Natural killer cell (primary cell): ENCODE data around the gene MRPS5. TPM values are rescaled to one million over a fixed set of nuclear protein-coding genes. Genes with fewer than 3 reads are reported as not detected.

Source experiments
- ATAC-seq, 3 donors: fragments of 150-1000 bp in 2 of 3; fragments of 200-7000 bp in 1 of 3; cut with Tn5 transposase; 1 replicate in 1 of 3; 2 replicates in 2 of 3; pipeline ENCODE4 v1.10.0; 2021; ENCODE audit warnings: mild to moderate bottlenecking in 2 of 3, moderate library complexity in 2 of 3
- DNase-seq, 2 donors: peaks; one replicate each; pipeline versions ENCODE4 v3.0.0 to v3.0.0-alpha.2; 2013 to 2021; ENCODE audit warnings: mixed read lengths in 1 of 2
- H3K27ac ChIP-seq: one replicate; pipeline ENCODE4 v1.5.1; 2013; ENCODE audit warnings: mild to moderate bottlenecking, low read length
- H3K27me3 ChIP-seq: one replicate; pipeline ENCODE4 v1.6.1; 2013; ENCODE audit warnings: low read length; ENCODE audit not compliant: control insufficient read depth, insufficient read depth
- H3K36me3 ChIP-seq: one replicate; pipeline ENCODE4 v1.6.1; 2013; ENCODE audit warnings: low read length; ENCODE audit not compliant: control insufficient read depth, insufficient read depth
- H3K4me1 ChIP-seq: one replicate; pipeline ENCODE4 v1.6.1; 2013; ENCODE audit warnings: low read length; ENCODE audit not compliant: control insufficient read depth, insufficient read depth
- H3K4me3 ChIP-seq: one replicate; pipeline ENCODE4 v1.5.1; 2013; ENCODE audit warnings: low read length
- H3K9me3 ChIP-seq: one replicate; pipeline ENCODE4 v1.6.1; 2013; ENCODE audit warnings: low read length; ENCODE audit not compliant: control insufficient read depth, insufficient read depth
- H3K27ac Mint-ChIP-seq, 2 donors: one replicate each; pipeline ENCODE4 v1.8.0; 2022; ENCODE audit warnings: mild to moderate bottlenecking in 2 of 2, mixed read lengths in 2 of 2, moderate library complexity in 1 of 2
- H3K27me3 Mint-ChIP-seq, 2 donors: one replicate each; pipeline ENCODE4 v1.8.0; 2022; ENCODE audit warnings: low read depth in 2 of 2, mixed read lengths in 2 of 2
- H3K36me3 Mint-ChIP-seq: one replicate; pipeline ENCODE4 v1.8.0; 2022; ENCODE audit warnings: mixed read lengths
- H3K4me1 Mint-ChIP-seq, 2 donors: one replicate each; pipeline ENCODE4 v1.8.0; 2022; ENCODE audit warnings: mixed read lengths in 2 of 2
- H3K4me3 Mint-ChIP-seq: one replicate; pipeline ENCODE4 v1.8.0; 2022; ENCODE audit warnings: mild to moderate bottlenecking, moderate library complexity, mixed read lengths
- H3K9me3 Mint-ChIP-seq, 2 donors: one replicate each; pipeline ENCODE4 v1.8.0; 2022; ENCODE audit warnings: mixed read lengths in 2 of 2
- CTCF ChIP-seq: fragments of 200-600 bp; IDR thresholded peaks from one replicate; pipeline ENCODE4 v1.8.0; 2022; ENCODE audit warnings: antibody characterized with exemption
- WGBS: methylation state at CpG from one replicate; pipeline ENCODE4 v1.1.7; 2013; ENCODE audit warnings: missing lambda C conversion rate; ENCODE audit not compliant: insufficient coverage; 5-methylcytosine and 5-hydroxymethylcytosine counted together
- intact Hi-C: fragments of 100-400 bp; cut with micrococcal nuclease; formaldehyde crosslinking; loops from one replicate; pipeline ENCODE4 v1.14.2; 2022
- total RNA-seq, 4 donors: library from RNA; stranded (reverse); fragments of 120-200 nt in 1 of 4; gene quantifications; one replicate each; pipeline versions ENCODE4 v1.2.3 to v1.2.4, GENCODE V29; 2013 to 2022

The MRPS5 gene
- total RNA-seq, 3 donors from 2014 or later (not counting 1 experiment from before 2014, with no cell fraction given), result 26.4 to 40.0 (median 29.8) TPM

GRCh38 chr2:95072424-95072823 lies 49.2 kb downstream of the MRPS5 start:
- Mint-ChIP-seq H3K36me3 (no peaks in the 10 kb centered on the region), H3K4me3 (no peak overlapping the region), H3K27me3 (peaks cover 2 to 7% of the 10 kb centered on the region in 2 donors), H3K4me1 (peaks cover 3 to 6% of the 10 kb centered on the region in 2 donors), H3K27ac (no peak overlapping the region), H3K9me3 (no peaks in the 10 kb centered on the region)
- no peaks in the 10 kb centered on the region for H3K9me3 ChIP-seq
- intact Hi-C loops, result no loop called here
- DNase-seq, result no peak
- WGBS, result 88% methylated on average over 4 of the region's 4 CpGs
- peaks cover 43% of the 10 kb centered on the region for H3K4me1 ChIP-seq
- H3K27ac ChIP-seq, result no peak overlapping the region
- no peaks in the 10 kb centered on the region for H3K27me3 ChIP-seq
- no peak overlapping the region for H3K4me3 ChIP-seq
- no peaks in the 10 kb centered on the region for H3K36me3 ChIP-seq
- no peak for ATAC-seq
- TF ChIP-seq CTCF, result no peak

DNA sequence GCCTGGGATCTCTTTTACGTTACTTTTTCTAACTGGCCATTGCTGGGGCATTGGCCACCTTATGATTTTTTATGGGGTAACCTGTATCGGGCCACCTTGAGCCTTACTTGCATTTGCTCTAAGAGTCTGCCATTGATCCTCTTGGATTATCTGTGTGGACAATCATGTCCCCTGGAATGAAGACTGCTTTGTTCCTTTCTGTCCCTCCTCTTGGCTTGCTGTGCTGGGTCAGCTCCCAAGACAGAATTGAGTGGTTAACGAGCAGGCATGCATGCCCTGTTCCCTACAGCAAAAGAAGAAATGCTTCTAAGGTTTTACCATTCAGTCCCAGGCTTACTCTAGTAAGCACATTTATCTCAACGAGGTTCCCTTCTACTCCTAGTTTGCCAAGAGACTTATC lies 49.8 kb downstream of the MRPS5 start:
- DNase-seq, result no peak
- H3K4me1 Mint-ChIP-seq, result peaks cover 0 to 6% of the 10 kb centered on the region in 2 donors
- intact Hi-C loops, result no loop called here
- H3K4me1 ChIP-seq, result peaks cover 37% of the 10 kb centered on the region
- H3K27ac Mint-ChIP-seq, result no peak overlapping the region
- no peak overlapping the region for H3K27ac ChIP-seq
- peaks cover 0 to 3% of the 10 kb centered on the region in 2 donors for H3K27me3 Mint-ChIP-seq
- H3K36me3 ChIP-seq, result no peaks in the 10 kb centered on the region
- 92% methylated on average over 3 of the region's 4 CpGs for WGBS
- no peak for TF ChIP-seq CTCF
- no peaks in the 10 kb centered on the region for H3K27me3 ChIP-seq
- no peaks in the 10 kb centered on the region for H3K9me3 ChIP-seq
- no peak overlapping the region for H3K4me3 ChIP-seq
- no peaks in the 10 kb centered on the region for H3K36me3 Mint-ChIP-seq
- H3K4me3 Mint-ChIP-seq, result no peak overlapping the region
- no peak for ATAC-seq
- no peaks in the 10 kb centered on the region for H3K9me3 Mint-ChIP-seq

DNA sequence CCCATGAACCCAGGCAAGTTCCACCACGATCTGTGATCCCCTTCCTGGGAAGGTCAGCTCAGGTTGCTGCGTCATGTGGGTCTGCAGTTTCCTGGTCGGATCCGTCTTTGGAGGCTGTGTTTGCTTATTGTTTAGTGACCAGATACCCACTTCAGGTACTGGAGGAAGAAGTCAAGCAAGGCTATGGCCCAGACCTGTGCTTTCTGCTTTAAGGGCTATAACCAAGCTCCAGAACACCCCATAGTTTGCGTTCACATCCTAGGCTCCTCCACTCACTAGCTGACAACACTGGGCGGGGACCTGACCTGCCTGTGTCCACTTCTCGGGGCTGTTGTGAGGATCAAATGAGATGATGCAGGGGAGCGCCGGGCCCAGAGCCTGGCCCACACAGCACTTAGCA lies 52.1 kb downstream of the MRPS5 start:
- Histone ChIP-seq H3K4me1 (peaks cover 15% of the 10 kb centered on the region), H3K36me3 (no peaks in the 10 kb centered on the region), H3K27ac (no peak overlapping the region), H3K27me3 (no peaks in the 10 kb centered on the region), H3K9me3 (no peaks in the 10 kb centered on the region), H3K4me3 (no peak overlapping the region)
- intact Hi-C loops, result no loop called here
- DNase-seq (no peak), ATAC-seq (no peak)
- Mint-ChIP-seq H3K36me3 (no peaks in the 10 kb centered on the region), H3K27me3 (no peaks in the 10 kb centered on the region), H3K9me3 (no peaks in the 10 kb centered on the region), H3K27ac (no peak overlapping the region), H3K4me3 (no peak overlapping the region), H3K4me1 (no peaks in the 10 kb centered on the region)
- 94% methylated on average over 7 of the region's 9 CpGs for WGBS
- no peak for TF ChIP-seq CTCF

DNA sequence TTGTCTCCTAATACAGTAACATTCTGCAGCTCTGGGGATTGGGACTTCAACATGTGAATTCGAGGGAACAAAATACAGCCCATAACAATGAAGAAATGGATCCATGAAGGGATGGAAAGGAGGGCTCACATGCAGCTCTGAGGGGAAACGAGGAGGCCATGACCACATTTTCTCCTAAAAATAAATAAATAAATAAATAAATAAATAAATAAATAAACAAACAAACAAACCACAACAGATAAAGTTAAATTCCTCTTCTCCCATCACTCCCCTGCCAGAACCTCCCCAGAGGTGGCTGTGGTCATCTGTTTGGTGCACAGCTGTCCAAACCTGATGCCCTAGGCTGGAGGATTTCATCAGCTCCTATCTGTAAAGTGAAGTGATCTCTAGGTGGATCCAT lies 53.4 kb downstream of the MRPS5 start:
- TF ChIP-seq CTCF, result no peak
- Histone ChIP-seq H3K9me3 (no peaks in the 10 kb centered on the region), H3K36me3 (no peaks in the 10 kb centered on the region), H3K4me3 (no peak overlapping the region), H3K4me1 (peaks cover 3% of the 10 kb centered on the region), H3K27ac (no peak overlapping the region), H3K27me3 (no peaks in the 10 kb centered on the region)
- intact Hi-C loops, result no loop called here
- whole genome bisulfite sequencing, result 100% methylated on average over 1 of the region's 2 CpGs
- DNase-seq (no peak), ATAC-seq (no peak)
- Mint-ChIP-seq H3K27me3 (peaks cover 0 to 6% of the 10 kb centered on the region in 2 donors), H3K4me1 (no peaks in the 10 kb centered on the region), H3K36me3 (no peaks in the 10 kb centered on the region), H3K27ac (no peak overlapping the region), H3K4me3 (no peak overlapping the region), H3K9me3 (no peaks in the 10 kb centered on the region)
